Gastroesophageal sphincter (tissue), 3 donors: ENCODE results near the gene NBEA.

Experiments
- POLR2A ChIP-seq, 2 donors: fragments of 450-650 bp; IDR thresholded peaks; one replicate each; pipeline ENCODE4 v1.6.1; 2017; ENCODE audit warnings: antibody characterized with exemption in 2 of 2, mild to moderate bottlenecking in 2 of 2, moderate library complexity in 1 of 2
- POLR2AphosphoS5 ChIP-seq: sonication (generic); formaldehyde crosslinking; IDR thresholded peaks from one replicate; pipeline ENCODE4 v1.6.1; 2017; ENCODE audit warnings: antibody characterized with exemption
- TF ChIP-seq, protein P1 (sequence below), 4 experiments: fragments of 200-600 bp in 2 of 4; fragments of 450-650 bp in 2 of 4; sonication (generic) in 1 of 4; IDR thresholded peaks; one replicate each; pipeline ENCODE4 v1.5.1; 2017 to 2019; ENCODE audit warnings: antibody characterized with exemption in 4 of 4, mild to moderate bottlenecking in 2 of 4, moderate library complexity in 2 of 4

DNA sequence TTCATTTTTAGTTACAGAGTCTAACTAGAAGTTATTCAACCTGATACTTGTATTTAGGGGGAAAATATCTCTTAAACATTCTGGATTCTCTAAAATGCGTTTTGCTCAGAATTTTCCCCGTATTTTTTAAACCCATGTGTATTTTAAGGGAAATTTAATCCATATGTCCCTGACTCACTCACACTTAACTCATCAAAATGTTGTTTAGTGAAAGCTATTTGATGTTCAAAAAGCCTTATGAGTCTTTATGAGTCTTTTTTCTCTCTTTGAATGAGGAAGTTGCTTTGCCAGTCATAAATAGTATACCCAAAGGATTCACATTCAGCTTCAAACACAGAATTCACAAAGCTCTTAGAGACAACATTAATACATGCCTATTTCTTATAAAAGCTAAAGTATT, 518.0 kb downstream of the NBEA start:
- TF ChIP-seq, protein P1, sequence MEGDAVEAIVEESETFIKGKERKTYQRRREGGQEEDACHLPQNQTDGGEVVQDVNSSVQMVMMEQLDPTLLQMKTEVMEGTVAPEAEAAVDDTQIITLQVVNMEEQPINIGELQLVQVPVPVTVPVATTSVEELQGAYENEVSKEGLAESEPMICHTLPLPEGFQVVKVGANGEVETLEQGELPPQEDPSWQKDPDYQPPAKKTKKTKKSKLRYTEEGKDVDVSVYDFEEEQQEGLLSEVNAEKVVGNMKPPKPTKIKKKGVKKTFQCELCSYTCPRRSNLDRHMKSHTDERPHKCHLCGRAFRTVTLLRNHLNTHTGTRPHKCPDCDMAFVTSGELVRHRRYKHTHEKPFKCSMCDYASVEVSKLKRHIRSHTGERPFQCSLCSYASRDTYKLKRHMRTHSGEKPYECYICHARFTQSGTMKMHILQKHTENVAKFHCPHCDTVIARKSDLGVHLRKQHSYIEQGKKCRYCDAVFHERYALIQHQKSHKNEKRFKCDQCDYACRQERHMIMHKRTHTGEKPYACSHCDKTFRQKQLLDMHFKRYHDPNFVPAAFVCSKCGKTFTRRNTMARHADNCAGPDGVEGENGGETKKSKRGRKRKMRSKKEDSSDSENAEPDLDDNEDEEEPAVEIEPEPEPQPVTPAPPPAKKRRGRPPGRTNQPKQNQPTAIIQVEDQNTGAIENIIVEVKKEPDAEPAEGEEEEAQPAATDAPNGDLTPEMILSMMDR (IDR thresholded peaks at IDR 0.05), result no peak
- TF ChIP-seq POLR2AphosphoS5 (no peak), POLR2A (IDR thresholded peaks at IDR 0.05) (no peak)
